HepG2 (cell line): ENCODE data around the gene SNCA. TPM values are rescaled to one million over a fixed set of nuclear protein-coding genes. Genes with fewer than 3 reads are reported as not detected.

ENCODE experiments used
- ARID2 ChIP-seq: sonication (generic); formaldehyde crosslinking; IDR thresholded peaks from 2 replicates; pipeline ENCODE4 v1.8.1; 2022; ENCODE audit warnings: mild to moderate bottlenecking, missing genetic modification reagents, borderline replicate concordance
- MATR3 ChIP-seq: sonication (generic); formaldehyde crosslinking; IDR thresholded peaks from 2 replicates; pipeline ENCODE4 v1.4.0; 2020; ENCODE audit warnings: missing genetic modification reagents
- NFYC ChIP-seq: IDR thresholded peaks from 2 replicates; pipeline ENCODE4 v1.6.1; 2016; ENCODE audit warnings: missing genetic modification reagents, missing compliant biosample characterization
- STAG1 ChIP-seq: sonication (generic); formaldehyde crosslinking; IDR thresholded peaks from 2 replicates; pipeline ENCODE4 v1.4.0; 2020; ENCODE audit warnings: missing genetic modification reagents
- ZBTB39 ChIP-seq: sonication (generic); formaldehyde crosslinking; IDR thresholded peaks from 2 replicates; pipeline ENCODE4 v1.5.0; 2020; ENCODE audit warnings: missing genetic modification reagents
- ZNF83 ChIP-seq: sonication (generic); formaldehyde crosslinking; IDR thresholded peaks from 2 replicates; pipeline ENCODE4 v1.4.0; 2020; ENCODE audit warnings: missing genetic modification reagents, mild to moderate bottlenecking, borderline replicate concordance
- polyA plus RNA-seq, 8 experiments: library from polyadenylated mRNA; depleted of rRNA in 3 of 8; stranded (reverse) in 7 of 8; unstranded in 1 of 8; fragments of >200 nt; fragmentation: Illumina TruSeq in 4 of 8; extraction: Trizol in 4 of 8; gene quantifications; 2 replicates each; pipeline versions ENCODE4 v1.2.1 to v1.2.3, GENCODE V29; 2011 to 2016; ENCODE audit warnings: low read depth in 4 of 8, missing spikeins in 1 of 8, mixed read lengths in 1 of 8; ENCODE audit not compliant: insufficient read depth in 1 of 8
- total RNA-seq, 5 experiments: library from RNA; depleted of rRNA; stranded (reverse); fragments of >200 nt; fragmentation: Illumina TruSeq; extraction: Trizol; gene quantifications; 2 replicates each; pipeline ENCODE4 v1.2.3, GENCODE V29; 2016; ENCODE audit warnings: low read depth in 1 of 5
- TF ChIP-seq, protein P1 (sequence below), 2 experiments: sonication (generic) in 1 of 2; formaldehyde crosslinking in 1 of 2; IDR thresholded peaks; 2 replicates each; pipeline versions ENCODE4 v1.4.0 to v1.6.1; 2016 to 2020; ENCODE audit warnings: borderline replicate concordance in 1 of 2, low read depth in 1 of 2, mild to moderate bottlenecking in 1 of 2, missing genetic modification reagents in 1 of 2

The SNCA gene
- total and polyA plus RNA-seq, 2 of the 13 experiments (the other 11 are each of a cell fraction or from before 2014, with no cell fraction given) = not detected

- TF ChIP-seq, protein P1, sequence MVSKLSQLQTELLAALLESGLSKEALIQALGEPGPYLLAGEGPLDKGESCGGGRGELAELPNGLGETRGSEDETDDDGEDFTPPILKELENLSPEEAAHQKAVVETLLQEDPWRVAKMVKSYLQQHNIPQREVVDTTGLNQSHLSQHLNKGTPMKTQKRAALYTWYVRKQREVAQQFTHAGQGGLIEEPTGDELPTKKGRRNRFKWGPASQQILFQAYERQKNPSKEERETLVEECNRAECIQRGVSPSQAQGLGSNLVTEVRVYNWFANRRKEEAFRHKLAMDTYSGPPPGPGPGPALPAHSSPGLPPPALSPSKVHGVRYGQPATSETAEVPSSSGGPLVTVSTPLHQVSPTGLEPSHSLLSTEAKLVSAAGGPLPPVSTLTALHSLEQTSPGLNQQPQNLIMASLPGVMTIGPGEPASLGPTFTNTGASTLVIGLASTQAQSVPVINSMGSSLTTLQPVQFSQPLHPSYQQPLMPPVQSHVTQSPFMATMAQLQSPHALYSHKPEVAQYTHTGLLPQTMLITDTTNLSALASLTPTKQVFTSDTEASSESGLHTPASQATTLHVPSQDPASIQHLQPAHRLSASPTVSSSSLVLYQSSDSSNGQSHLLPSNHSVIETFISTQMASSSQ (IDR thresholded peaks at IDR 0.05; ENCODE audit: low read depth) = no peak
- TF ChIP-seq, protein P1 (CRISPR knock-in tag; IDR thresholded peaks at IDR 0.05; ENCODE audit: borderline replicate concordance) = no peak
- TF ChIP-seq ARID2 (no peak), NFYC (no peak), ZNF83 (no peak), ZBTB39 (no peak), STAG1 (CRISPR knock-in tag) (no peak), MATR3 (CRISPR knock-in tag) (no peak)
These were observed 23.8 kb downstream of the SNCA start (continued) for GRCh38 chr4:89813197-89813596.
